Liver (tissue), 9 donors: Measurements from ENCODE around the gene THEM5. TPM values are rescaled to one million over a fixed set of nuclear protein-coding genes. Genes with fewer than 3 reads are reported as not detected.

ENCODE experiments used
- DNase-seq: peaks from one replicate; pipeline ENCODE4 v3.0.0-alpha.2; 2017; ENCODE audit warnings: low spot score
- H3K27ac ChIP-seq, 2 donors: one replicate each; pipeline ENCODE4 v1.7.0; 2013; ENCODE audit warnings: inconsistent platforms in 2 of 2, low read length in 2 of 2, control low read depth in 1 of 2, low read depth in 1 of 2, mild to moderate bottlenecking in 1 of 2
- H3K27me3 ChIP-seq, 4 donors: one replicate each; pipeline versions ENCODE4 v1.6.1 to v1.7.0; 2013; ENCODE audit warnings: low read length in 3 of 4, inconsistent platforms in 1 of 4, mild to moderate bottlenecking in 1 of 4, moderate library complexity in 1 of 4; ENCODE audit not compliant: control insufficient read depth in 4 of 4, insufficient read depth in 4 of 4
- H3K36me3 ChIP-seq, 4 donors: one replicate each; pipeline versions ENCODE4 v1.6.1 to v1.7.0; 2013; ENCODE audit warnings: low read length in 3 of 4, mild to moderate bottlenecking in 3 of 4, low read depth in 1 of 4, moderate library complexity in 1 of 4; ENCODE audit not compliant: control insufficient read depth in 4 of 4, insufficient read depth in 3 of 4
- H3K4me1 ChIP-seq, 4 donors: one replicate each; pipeline versions ENCODE4 v1.6.1 to v1.7.0; 2013; ENCODE audit warnings: low read length in 3 of 4, mild to moderate bottlenecking in 3 of 4, moderate library complexity in 1 of 4; ENCODE audit not compliant: control insufficient read depth in 4 of 4, insufficient read depth in 4 of 4
- H3K4me3 ChIP-seq, 3 donors: one replicate each; pipeline versions ENCODE4 v1.6.1 to v1.7.0; 2013; ENCODE audit warnings: low read length in 3 of 3, control low read depth in 1 of 3, low read depth in 1 of 3, mild to moderate bottlenecking in 1 of 3
- H3K9ac ChIP-seq, 2 donors: one replicate each; pipeline ENCODE4 v1.7.0; 2013; ENCODE audit warnings: low read length in 2 of 2, mild to moderate bottlenecking in 2 of 2, moderate library complexity in 2 of 2, control low read depth in 1 of 2, low read depth in 1 of 2
- H3K9me3 ChIP-seq, 4 donors: one replicate each; pipeline versions ENCODE4 v1.6.1 to v1.7.0; 2013; ENCODE audit warnings: low read length in 3 of 4; ENCODE audit not compliant: control insufficient read depth in 4 of 4
- EGR1 ChIP-seq, 2 donors: IDR thresholded peaks; 2 replicates each; pipeline ENCODE4 v1.6.1; 2016 to 2018; ENCODE audit warnings: antibody characterized with exemption in 2 of 2, low read depth in 2 of 2
- FOXA2 ChIP-seq: IDR thresholded peaks from 2 replicates; pipeline ENCODE4 v1.6.1; 2016; ENCODE audit warnings: antibody characterized with exemption
- GABPA ChIP-seq, 2 donors: IDR thresholded peaks in 1 of 2; conservative IDR thresholded peaks in 1 of 2; 2 replicates each; pipeline ENCODE4 v1.6.1; 2016; ENCODE audit warnings: antibody characterized with exemption in 2 of 2, mild to moderate bottlenecking in 1 of 2, moderate library complexity in 1 of 2
- HNF4A ChIP-seq, 2 donors: conservative IDR thresholded peaks; 2 replicates each; pipeline ENCODE4 v1.6.1; 2016; ENCODE audit warnings: antibody characterized with exemption in 2 of 2, mild to moderate bottlenecking in 2 of 2
- HNF4G ChIP-seq: IDR thresholded peaks from 2 replicates; pipeline ENCODE4 v1.6.1; 2016; ENCODE audit warnings: antibody characterized with exemption
- NR2F2 ChIP-seq: IDR thresholded peaks from 2 replicates; pipeline ENCODE4 v1.6.1; 2016; ENCODE audit warnings: antibody characterized with exemption
- RAD21 ChIP-seq, 2 donors: IDR thresholded peaks; 2 replicates each; pipeline ENCODE4 v1.6.1; 2016; ENCODE audit warnings: antibody characterized with exemption in 2 of 2, mild to moderate bottlenecking in 2 of 2
- RXRA ChIP-seq, 2 donors: IDR thresholded peaks; 2 replicates each; pipeline ENCODE4 v1.6.1; 2017 to 2018; ENCODE audit warnings: antibody characterized with exemption in 2 of 2, mild to moderate bottlenecking in 1 of 2
- SP1 ChIP-seq: IDR thresholded peaks from 2 replicates; pipeline ENCODE4 v1.6.1; 2018; ENCODE audit warnings: antibody characterized with exemption, mild to moderate bottlenecking
- TAF1 ChIP-seq: conservative IDR thresholded peaks from 2 replicates; pipeline ENCODE4 v1.6.1; 2016; ENCODE audit warnings: antibody characterized with exemption, mild to moderate bottlenecking
- YY1 ChIP-seq: IDR thresholded peaks from 2 replicates; pipeline ENCODE4 v1.6.1; 2016; ENCODE audit warnings: antibody characterized with exemption, mild to moderate bottlenecking
- WGBS: extraction: QIAGEN DNeasy Blood & Tissue Kit; methylation state at CpG from one replicate; pipeline ENCODE4 v1.1.7; 2013; 5-methylcytosine and 5-hydroxymethylcytosine counted together
- polyA plus RNA-seq, 2 donors: library from polyadenylated mRNA; stranded (reverse) in 1 of 2; unstranded in 1 of 2; fragments of 200-250 nt in 1 of 2; fragments of >200 nt in 1 of 2; fragmentation: Nextera tagmentation in 1 of 2; extraction: Ambion mirVana in 1 of 2; gene quantifications; one replicate each; pipeline versions ENCODE4 v1.2.1 to v1.2.3, GENCODE V29; 2013 to 2015
- total RNA-seq, 2 donors: library from RNA; depleted of rRNA; stranded (reverse); fragments of >200 nt; gene quantifications; one replicate each; pipeline ENCODE4 v1.2.3, GENCODE V29; 2014
- TF ChIP-seq, protein P1 (sequence below): IDR thresholded peaks from 2 replicates; pipeline ENCODE4 v1.6.1; 2016; ENCODE audit warnings: antibody characterized with exemption
- TF ChIP-seq, protein P2 (sequence below): IDR thresholded peaks from 2 replicates; pipeline ENCODE4 v1.6.1; 2016; ENCODE audit warnings: antibody characterized with exemption
- TF ChIP-seq, protein P3 (sequence below): IDR thresholded peaks from 2 replicates; pipeline ENCODE4 v1.6.1; 2016; ENCODE audit warnings: antibody characterized with exemption, mild to moderate bottlenecking
- donor health status: healthy.
- donor health status: healthy.
- donor health status: healthy.
- donor health status: healthy.
- donor health status: healthy.

THEM5 gene
- total and polyA plus RNA-seq, 4 donors = 0.09 TPM; not detected in 3

DNA sequence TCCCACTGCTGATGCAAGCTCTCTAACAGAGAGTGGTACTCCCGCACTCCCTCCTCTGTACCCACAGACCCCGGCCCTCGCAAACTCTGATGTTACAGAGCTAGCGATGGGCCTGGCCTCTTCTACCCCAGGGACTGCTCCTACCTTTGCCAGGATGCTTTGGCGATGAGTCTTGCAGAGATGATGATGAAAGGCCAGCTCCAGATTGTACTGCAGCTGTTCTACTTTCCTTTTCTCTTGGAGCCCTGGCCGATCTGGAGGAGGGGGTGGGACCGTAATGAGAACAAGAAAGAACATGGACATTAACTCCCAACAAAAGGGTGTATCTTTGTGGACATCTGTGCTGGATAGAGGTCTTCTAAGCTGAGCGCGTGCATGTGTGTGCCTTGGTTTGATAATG lies 42.3 kb downstream of the THEM5 start:
- Histone ChIP-seq H3K27ac (no peak overlapping the region), H3K27me3 (no peaks in the 10 kb centered on the region), H3K9ac (no peak overlapping the region), H3K4me1 (peaks cover 0 to 7% (median 2%) of the 10 kb centered on the region in 4 donors), H3K9me3 (no peaks in the 10 kb centered on the region), H3K4me3 (no peak overlapping the region), H3K36me3 (peaks cover 1 to 75% (median 57%) of the 10 kb centered on the region in 4 donors)
- TF ChIP-seq HNF4A (conservative IDR thresholded peaks at IDR 0.05) (no peak), TAF1 (no peak), HNF4G (no peak), GABPA (IDR thresholded peaks at IDR 0.05 in 1 of 2, conservative IDR thresholded peaks at IDR 0.05 in 1 of 2) (no peak), RAD21 (IDR thresholded peaks at IDR 0.05) (no peak), EGR1 (IDR thresholded peaks at IDR 0.05; ENCODE audit: low read depth in 2 of 2) (no peak), NR2F2 (no peak)
- TF ChIP-seq, protein P1, sequence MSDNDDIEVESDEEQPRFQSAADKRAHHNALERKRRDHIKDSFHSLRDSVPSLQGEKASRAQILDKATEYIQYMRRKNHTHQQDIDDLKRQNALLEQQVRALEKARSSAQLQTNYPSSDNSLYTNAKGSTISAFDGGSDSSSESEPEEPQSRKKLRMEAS = no peak
- TF ChIP-seq, protein P2, sequence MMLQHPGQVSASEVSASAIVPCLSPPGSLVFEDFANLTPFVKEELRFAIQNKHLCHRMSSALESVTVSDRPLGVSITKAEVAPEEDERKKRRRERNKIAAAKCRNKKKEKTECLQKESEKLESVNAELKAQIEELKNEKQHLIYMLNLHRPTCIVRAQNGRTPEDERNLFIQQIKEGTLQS = no peak
- no peak for DNase-seq
- WGBS = 92% methylated on average over 9 of the region's 9 CpGs

- Histone ChIP-seq H3K27me3 (no peaks in the 10 kb centered on the region), H3K27ac (no peak overlapping the region), H3K9ac (no peak overlapping the region), H3K9me3 (no peaks in the 10 kb centered on the region), H3K4me3 (no peak overlapping the region), H3K36me3 (peaks cover 1 to 69% (median 51%) of the 10 kb centered on the region in 4 donors), H3K4me1 (peaks cover 0 to 7% (median 2%) of the 10 kb centered on the region in 4 donors)
- 99% methylated on average over 1 of the region's 1 CpG for WGBS
- no peak for DNase-seq
- no peak for TF ChIP-seq HNF4G
- TF ChIP-seq RXRA (IDR thresholded peaks at IDR 0.05) = no peak
- no peak for TF ChIP-seq YY1
- TF ChIP-seq SP1 = no peak
- TF ChIP-seq, protein P3, sequence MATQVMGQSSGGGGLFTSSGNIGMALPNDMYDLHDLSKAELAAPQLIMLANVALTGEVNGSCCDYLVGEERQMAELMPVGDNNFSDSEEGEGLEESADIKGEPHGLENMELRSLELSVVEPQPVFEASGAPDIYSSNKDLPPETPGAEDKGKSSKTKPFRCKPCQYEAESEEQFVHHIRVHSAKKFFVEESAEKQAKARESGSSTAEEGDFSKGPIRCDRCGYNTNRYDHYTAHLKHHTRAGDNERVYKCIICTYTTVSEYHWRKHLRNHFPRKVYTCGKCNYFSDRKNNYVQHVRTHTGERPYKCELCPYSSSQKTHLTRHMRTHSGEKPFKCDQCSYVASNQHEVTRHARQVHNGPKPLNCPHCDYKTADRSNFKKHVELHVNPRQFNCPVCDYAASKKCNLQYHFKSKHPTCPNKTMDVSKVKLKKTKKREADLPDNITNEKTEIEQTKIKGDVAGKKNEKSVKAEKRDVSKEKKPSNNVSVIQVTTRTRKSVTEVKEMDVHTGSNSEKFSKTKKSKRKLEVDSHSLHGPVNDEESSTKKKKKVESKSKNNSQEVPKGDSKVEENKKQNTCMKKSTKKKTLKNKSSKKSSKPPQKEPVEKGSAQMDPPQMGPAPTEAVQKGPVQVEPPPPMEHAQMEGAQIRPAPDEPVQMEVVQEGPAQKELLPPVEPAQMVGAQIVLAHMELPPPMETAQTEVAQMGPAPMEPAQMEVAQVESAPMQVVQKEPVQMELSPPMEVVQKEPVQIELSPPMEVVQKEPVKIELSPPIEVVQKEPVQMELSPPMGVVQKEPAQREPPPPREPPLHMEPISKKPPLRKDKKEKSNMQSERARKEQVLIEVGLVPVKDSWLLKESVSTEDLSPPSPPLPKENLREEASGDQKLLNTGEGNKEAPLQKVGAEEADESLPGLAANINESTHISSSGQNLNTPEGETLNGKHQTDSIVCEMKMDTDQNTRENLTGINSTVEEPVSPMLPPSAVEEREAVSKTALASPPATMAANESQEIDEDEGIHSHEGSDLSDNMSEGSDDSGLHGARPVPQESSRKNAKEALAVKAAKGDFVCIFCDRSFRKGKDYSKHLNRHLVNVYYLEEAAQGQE = no peak
Measured at GRCh38 chr1:151809985-151810556, 43.4 kb downstream of the THEM5 start.

- Histone ChIP-seq H3K9ac (no peak overlapping the region), H3K27me3 (no peaks in the 10 kb centered on the region), H3K4me3 (no peak overlapping the region), H3K36me3 (peaks cover 1 to 63% (median 47%) of the 10 kb centered on the region in 4 donors), H3K9me3 (no peaks in the 10 kb centered on the region), H3K27ac (no peak overlapping the region), H3K4me1 (peaks cover 0 to 7% (median 2%) of the 10 kb centered on the region in 4 donors)
- WGBS = 64% methylated on average over 8 of the region's 8 CpGs
- DNase-seq = no peak
- no peak for TF ChIP-seq FOXA2
- TF ChIP-seq, protein P3 = no peak
- no peak for TF ChIP-seq HNF4G
- TF ChIP-seq, protein P1 = no peak
- TF ChIP-seq HNF4A (conservative IDR thresholded peaks at IDR 0.05) = no peak
- TF ChIP-seq NR2F2 = no peak
- TF ChIP-seq RXRA (IDR thresholded peaks at IDR 0.05) = no peak
- no peak for TF ChIP-seq SP1
- TF ChIP-seq, protein P2 = no peak
- no peak for TF ChIP-seq TAF1
- TF ChIP-seq YY1 = no peak
- TF ChIP-seq EGR1 (IDR thresholded peaks at IDR 0.05; ENCODE audit: low read depth in 2 of 2) = no peak
Measured at GRCh38 chr1:151809290-151809984, 44.1 kb downstream of the THEM5 start.
